ENCODE measurements around the gene ANKRD12. TPM values are rescaled to one million over a fixed set of nuclear protein-coding genes. Genes with fewer than 3 reads are reported as not detected.

The ANKRD12 gene
- total and polyA plus RNA-seq, 2 of the 4 experiments (the other 2 are of a cell fraction), result 2.6 to 12.9 TPM

- H2BK5ac ChIP-seq (ENCODE audit: low read depth, low read length, poor library complexity, severe bottlenecking), result no peak overlapping the region
- no peak overlapping the region for H3K4me3 ChIP-seq (ENCODE audit: insufficient read depth, low read depth, low read length)
- no peak overlapping the region for H3K14ac ChIP-seq (replicated peaks; ENCODE audit: low read depth, low read length)
- dilution Hi-C loops (cut with HindIII; ENCODE audit: low sequenced_read_pairs, unreplicated experiment) (no loop called here), in situ Hi-C loops (cut with MboI; ENCODE audit: low sequenced_read_pairs) (no loop called here), intact Hi-C loops (cut with micrococcal nuclease) (no loop called here)
- no peak overlapping the region for H3K56ac ChIP-seq (ENCODE audit: extremely low read depth, insufficient read depth, low read length)
- no peak overlapping the region for H4K8ac ChIP-seq (ENCODE audit: low read depth in 2 of 2, low read length in 2 of 2)
- H3K9me1 ChIP-seq (ENCODE audit: insufficient read depth, low read length), result peaks cover 7% of the 10 kb centered on the region
- H3K18ac ChIP-seq (ENCODE audit: low read depth, low read length), result no peak overlapping the region
- ATAC-seq (ENCODE audit: low read depth) (no peak), DNase-seq (no peak)
- H2AK9ac ChIP-seq (replicated peaks; ENCODE audit: low read depth, low read length, poor library complexity), result no peak overlapping the region
- no peak overlapping the region for H2AFZ ChIP-seq (replicated peaks; ENCODE audit: low read length, poor library complexity)
- no peak overlapping the region for H3K9ac ChIP-seq (ENCODE audit: low read depth, low read length)
- no peak overlapping the region for H3K27ac ChIP-seq (ENCODE audit: insufficient read depth, low read length)
- H4K91ac ChIP-seq (ENCODE audit: insufficient read depth, low read depth, low read length), result no peak overlapping the region
- no peak overlapping the region for H2AK5ac ChIP-seq (ENCODE audit: low read depth, low read length)
- H3K4me2 ChIP-seq (ENCODE audit: low read depth, low read length), result no peak overlapping the region
- H3K4me1 ChIP-seq (ENCODE audit: control insufficient read depth, insufficient read depth, low read length), result no peaks in the 10 kb centered on the region
- no peak overlapping the region for H2BK120ac ChIP-seq (ENCODE audit: low read depth, low read length)
- TF ChIP-seq ELK1 (IDR thresholded peaks at IDR 0.05; ENCODE audit: borderline replicate concordance, low read depth, low read length) (no peak), NFE2L2 (IDR thresholded peaks at IDR 0.05; ENCODE audit: low read depth, low read length) (no peak), CEBPB (IDR thresholded peaks at IDR 0.05; ENCODE audit: low read depth, low read length) (no peak), RAD21 (IDR thresholded peaks at IDR 0.05; ENCODE audit: low read length) (no peak), BHLHE40 (IDR thresholded peaks at IDR 0.05; ENCODE audit: low read depth, low read length) (no peak), CHD1 (IDR thresholded peaks at IDR 0.05; ENCODE audit: low read depth, low read length) (no peak), MAZ (IDR thresholded peaks at IDR 0.05; ENCODE audit: borderline replicate concordance, low read depth, low read length) (no peak)
- TF ChIP-seq, protein P1, sequence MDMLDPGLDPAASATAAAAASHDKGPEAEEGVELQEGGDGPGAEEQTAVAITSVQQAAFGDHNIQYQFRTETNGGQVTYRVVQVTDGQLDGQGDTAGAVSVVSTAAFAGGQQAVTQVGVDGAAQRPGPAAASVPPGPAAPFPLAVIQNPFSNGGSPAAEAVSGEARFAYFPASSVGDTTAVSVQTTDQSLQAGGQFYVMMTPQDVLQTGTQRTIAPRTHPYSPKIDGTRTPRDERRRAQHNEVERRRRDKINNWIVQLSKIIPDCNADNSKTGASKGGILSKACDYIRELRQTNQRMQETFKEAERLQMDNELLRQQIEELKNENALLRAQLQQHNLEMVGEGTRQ (IDR thresholded peaks at IDR 0.05; ENCODE audit: low read depth, low read length), result no peak
- TF ChIP-seq, protein P2, sequence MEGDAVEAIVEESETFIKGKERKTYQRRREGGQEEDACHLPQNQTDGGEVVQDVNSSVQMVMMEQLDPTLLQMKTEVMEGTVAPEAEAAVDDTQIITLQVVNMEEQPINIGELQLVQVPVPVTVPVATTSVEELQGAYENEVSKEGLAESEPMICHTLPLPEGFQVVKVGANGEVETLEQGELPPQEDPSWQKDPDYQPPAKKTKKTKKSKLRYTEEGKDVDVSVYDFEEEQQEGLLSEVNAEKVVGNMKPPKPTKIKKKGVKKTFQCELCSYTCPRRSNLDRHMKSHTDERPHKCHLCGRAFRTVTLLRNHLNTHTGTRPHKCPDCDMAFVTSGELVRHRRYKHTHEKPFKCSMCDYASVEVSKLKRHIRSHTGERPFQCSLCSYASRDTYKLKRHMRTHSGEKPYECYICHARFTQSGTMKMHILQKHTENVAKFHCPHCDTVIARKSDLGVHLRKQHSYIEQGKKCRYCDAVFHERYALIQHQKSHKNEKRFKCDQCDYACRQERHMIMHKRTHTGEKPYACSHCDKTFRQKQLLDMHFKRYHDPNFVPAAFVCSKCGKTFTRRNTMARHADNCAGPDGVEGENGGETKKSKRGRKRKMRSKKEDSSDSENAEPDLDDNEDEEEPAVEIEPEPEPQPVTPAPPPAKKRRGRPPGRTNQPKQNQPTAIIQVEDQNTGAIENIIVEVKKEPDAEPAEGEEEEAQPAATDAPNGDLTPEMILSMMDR (conservative IDR thresholded peaks at IDR 0.05; ENCODE audit: low read depth, low read length), result no peak
- peaks cover 7% of the 10 kb centered on the region for H3K36me3 ChIP-seq (ENCODE audit: control insufficient read depth, insufficient read depth, low read length)
- no peak overlapping the region for H2BK15ac ChIP-seq (ENCODE audit: low read depth, low read length)
- peaks cover 27 to 49% of the 10 kb centered on the region in 2 experiments for H3K79me1 ChIP-seq (ENCODE audit: low read depth in 1 of 2, low read length in 2 of 2)
- H3K23ac ChIP-seq (ENCODE audit: low read depth, low read length), result no peak overlapping the region
- H3K9me3 ChIP-seq (ENCODE audit: control insufficient read depth, insufficient read depth, low read length), result no peaks in the 10 kb centered on the region
- ChIA-PET CTCF (interaction anchor here (0.7 to 1.4 kb wide), 2 partner anchors 12 to 161 kb away, joined by 3 to 7 read pairs; no protein-coding TSS in a partner anchor), POLR2A (ENCODE audit: unreplicated experiment) (no interaction called here)
- no peak overlapping the region for H4K5ac ChIP-seq (ENCODE audit: low read depth, low read length)
- H2BK20ac ChIP-seq (ENCODE audit: low read depth, low read length), result no peak overlapping the region
- BruUV-seq (replicated peaks), result no TSS peak
- no peaks in the 10 kb centered on the region for H3K27me3 ChIP-seq (ENCODE audit: control insufficient read depth, insufficient read depth, low read length)
- peaks cover 2% of the 10 kb centered on the region for H4K20me1 ChIP-seq (ENCODE audit: insufficient read depth, low read length)
- no CpG with 5 or more reads among the region's 2 CpGs for WGBS, 2 experiments (ENCODE audit: extremely low coverage in 2 of 2, insufficient read length in 1 of 2)
- no peak overlapping the region for H3K4ac ChIP-seq (ENCODE audit: low read depth, low read length)
Observed at GRCh38 chr18:9193031-9193430, 56.5 kb downstream of the ANKRD12 start.
